Liver (tissue), 9 donors: ENCODE measurements around the gene NDNF. TPM values are rescaled to one million over a fixed set of nuclear protein-coding genes. Genes with fewer than 3 reads are reported as not detected.

Experiments used
- DNase-seq: peaks from one replicate; pipeline ENCODE4 v3.0.0-alpha.2; 2017; ENCODE audit warnings: low spot score
- H3K27ac ChIP-seq, 2 donors: one replicate each; pipeline ENCODE4 v1.7.0; 2013; ENCODE audit warnings: inconsistent platforms in 2 of 2, low read length in 2 of 2, control low read depth in 1 of 2, low read depth in 1 of 2, mild to moderate bottlenecking in 1 of 2
- H3K27me3 ChIP-seq, 4 donors: one replicate each; pipeline versions ENCODE4 v1.6.1 to v1.7.0; 2013; ENCODE audit warnings: low read length in 3 of 4, inconsistent platforms in 1 of 4, mild to moderate bottlenecking in 1 of 4, moderate library complexity in 1 of 4; ENCODE audit not compliant: control insufficient read depth in 4 of 4, insufficient read depth in 4 of 4
- H3K36me3 ChIP-seq, 4 donors: one replicate each; pipeline versions ENCODE4 v1.6.1 to v1.7.0; 2013; ENCODE audit warnings: low read length in 3 of 4, mild to moderate bottlenecking in 3 of 4, low read depth in 1 of 4, moderate library complexity in 1 of 4; ENCODE audit not compliant: control insufficient read depth in 4 of 4, insufficient read depth in 3 of 4
- H3K4me1 ChIP-seq, 4 donors: one replicate each; pipeline versions ENCODE4 v1.6.1 to v1.7.0; 2013; ENCODE audit warnings: low read length in 3 of 4, mild to moderate bottlenecking in 3 of 4, moderate library complexity in 1 of 4; ENCODE audit not compliant: control insufficient read depth in 4 of 4, insufficient read depth in 4 of 4
- H3K4me3 ChIP-seq, 3 donors: one replicate each; pipeline versions ENCODE4 v1.6.1 to v1.7.0; 2013; ENCODE audit warnings: low read length in 3 of 3, control low read depth in 1 of 3, low read depth in 1 of 3, mild to moderate bottlenecking in 1 of 3
- H3K9ac ChIP-seq, 2 donors: one replicate each; pipeline ENCODE4 v1.7.0; 2013; ENCODE audit warnings: low read length in 2 of 2, mild to moderate bottlenecking in 2 of 2, moderate library complexity in 2 of 2, control low read depth in 1 of 2, low read depth in 1 of 2
- H3K9me3 ChIP-seq, 4 donors: one replicate each; pipeline versions ENCODE4 v1.6.1 to v1.7.0; 2013; ENCODE audit warnings: low read length in 3 of 4; ENCODE audit not compliant: control insufficient read depth in 4 of 4
- EGR1 ChIP-seq, 2 donors: IDR thresholded peaks; 2 replicates each; pipeline ENCODE4 v1.6.1; 2016 to 2018; ENCODE audit warnings: antibody characterized with exemption in 2 of 2, low read depth in 2 of 2
- FOXA1 ChIP-seq: IDR thresholded peaks from 2 replicates; pipeline ENCODE4 v1.6.1; 2016; ENCODE audit warnings: antibody characterized with exemption
- FOXA2 ChIP-seq: IDR thresholded peaks from 2 replicates; pipeline ENCODE4 v1.6.1; 2016; ENCODE audit warnings: antibody characterized with exemption
- GABPA ChIP-seq, 2 donors: IDR thresholded peaks in 1 of 2; conservative IDR thresholded peaks in 1 of 2; 2 replicates each; pipeline ENCODE4 v1.6.1; 2016; ENCODE audit warnings: antibody characterized with exemption in 2 of 2, mild to moderate bottlenecking in 1 of 2, moderate library complexity in 1 of 2
- HNF4A ChIP-seq, 2 donors: conservative IDR thresholded peaks; 2 replicates each; pipeline ENCODE4 v1.6.1; 2016; ENCODE audit warnings: antibody characterized with exemption in 2 of 2, mild to moderate bottlenecking in 2 of 2
- HNF4G ChIP-seq: IDR thresholded peaks from 2 replicates; pipeline ENCODE4 v1.6.1; 2016; ENCODE audit warnings: antibody characterized with exemption
- JUND ChIP-seq, 2 donors: IDR thresholded peaks; 2 replicates each; pipeline ENCODE4 v1.6.1; 2016; ENCODE audit warnings: antibody characterized with exemption in 2 of 2
- NR2F2 ChIP-seq: IDR thresholded peaks from 2 replicates; pipeline ENCODE4 v1.6.1; 2016; ENCODE audit warnings: antibody characterized with exemption
- RAD21 ChIP-seq, 2 donors: IDR thresholded peaks; 2 replicates each; pipeline ENCODE4 v1.6.1; 2016; ENCODE audit warnings: antibody characterized with exemption in 2 of 2, mild to moderate bottlenecking in 2 of 2
- RXRA ChIP-seq, 2 donors: IDR thresholded peaks; 2 replicates each; pipeline ENCODE4 v1.6.1; 2017 to 2018; ENCODE audit warnings: antibody characterized with exemption in 2 of 2, mild to moderate bottlenecking in 1 of 2
- SP1 ChIP-seq: IDR thresholded peaks from 2 replicates; pipeline ENCODE4 v1.6.1; 2018; ENCODE audit warnings: antibody characterized with exemption, mild to moderate bottlenecking
- TAF1 ChIP-seq: conservative IDR thresholded peaks from 2 replicates; pipeline ENCODE4 v1.6.1; 2016; ENCODE audit warnings: antibody characterized with exemption, mild to moderate bottlenecking
- WGBS: extraction: QIAGEN DNeasy Blood & Tissue Kit; methylation state at CpG from one replicate; pipeline ENCODE4 v1.1.7; 2013; 5-methylcytosine and 5-hydroxymethylcytosine counted together
- polyA plus RNA-seq, 2 donors: library from polyadenylated mRNA; stranded (reverse) in 1 of 2; unstranded in 1 of 2; fragments of 200-250 nt in 1 of 2; fragments of >200 nt in 1 of 2; fragmentation: Nextera tagmentation in 1 of 2; extraction: Ambion mirVana in 1 of 2; gene quantifications; one replicate each; pipeline versions ENCODE4 v1.2.1 to v1.2.3, GENCODE V29; 2013 to 2015
- total RNA-seq, 2 donors: library from RNA; depleted of rRNA; stranded (reverse); fragments of >200 nt; gene quantifications; one replicate each; pipeline ENCODE4 v1.2.3, GENCODE V29; 2014
- TF ChIP-seq, protein P1 (sequence below): IDR thresholded peaks from 2 replicates; pipeline ENCODE4 v1.6.1; 2016; ENCODE audit warnings: antibody characterized with exemption
- TF ChIP-seq, protein P2 (sequence below): IDR thresholded peaks from 2 replicates; pipeline ENCODE4 v1.6.1; 2016; ENCODE audit warnings: antibody characterized with exemption
- TF ChIP-seq, protein P3 (sequence below): IDR thresholded peaks from 2 replicates; pipeline ENCODE4 v1.6.1; 2016; ENCODE audit warnings: antibody characterized with exemption
- TF ChIP-seq, protein P4 (sequence below): IDR thresholded peaks from 2 replicates; pipeline ENCODE4 v1.6.1; 2016; ENCODE audit warnings: antibody characterized with exemption, mild to moderate bottlenecking
- TF ChIP-seq, protein P5 (sequence below): fragments of 150-350 bp; IDR thresholded peaks from 2 replicates; pipeline ENCODE4 v1.5.1; 2017; ENCODE audit warnings: improper control_type of control experiment, low read depth, low read length; ENCODE audit not compliant: missing input control
- donor health status: healthy.
- donor health status: healthy.
- donor health status: healthy.
- donor health status: healthy.
- donor health status: healthy.

Gene NDNF
- total and polyA plus RNA-seq, 4 donors, result 0.05 to 0.37 (median 0.13) TPM

DNA sequence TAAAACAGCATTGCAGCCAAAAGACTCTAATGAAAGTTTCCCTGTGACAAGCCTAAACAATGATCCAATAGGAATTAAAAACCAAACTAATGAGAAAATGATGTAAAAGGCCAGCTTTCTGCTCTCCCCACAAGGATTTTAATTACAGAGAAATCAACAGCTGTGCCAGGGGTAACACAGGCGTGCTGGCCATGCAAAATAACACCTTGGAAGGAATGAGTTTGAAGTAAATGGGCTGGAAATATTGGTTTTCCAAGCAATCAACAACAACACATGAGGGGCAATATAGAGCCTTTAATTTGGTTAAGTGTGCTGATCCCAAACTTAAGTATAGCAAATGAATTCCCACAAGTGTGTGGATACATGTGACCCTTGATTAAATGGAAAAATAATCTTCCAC lies 56.9 kb downstream of the NDNF start:
- Histone ChIP-seq H3K27me3 (no peaks in the 10 kb centered on the region), H3K36me3 (no peaks in the 10 kb centered on the region), H3K9me3 (no peaks in the 10 kb centered on the region), H3K4me1 (no peaks in the 10 kb centered on the region), H3K4me3 (no peak overlapping the region), H3K9ac (no peak overlapping the region), H3K27ac (no peak overlapping the region)
- no peak for TF ChIP-seq FOXA1
- TF ChIP-seq HNF4G, result no peak
- TF ChIP-seq, protein P1, sequence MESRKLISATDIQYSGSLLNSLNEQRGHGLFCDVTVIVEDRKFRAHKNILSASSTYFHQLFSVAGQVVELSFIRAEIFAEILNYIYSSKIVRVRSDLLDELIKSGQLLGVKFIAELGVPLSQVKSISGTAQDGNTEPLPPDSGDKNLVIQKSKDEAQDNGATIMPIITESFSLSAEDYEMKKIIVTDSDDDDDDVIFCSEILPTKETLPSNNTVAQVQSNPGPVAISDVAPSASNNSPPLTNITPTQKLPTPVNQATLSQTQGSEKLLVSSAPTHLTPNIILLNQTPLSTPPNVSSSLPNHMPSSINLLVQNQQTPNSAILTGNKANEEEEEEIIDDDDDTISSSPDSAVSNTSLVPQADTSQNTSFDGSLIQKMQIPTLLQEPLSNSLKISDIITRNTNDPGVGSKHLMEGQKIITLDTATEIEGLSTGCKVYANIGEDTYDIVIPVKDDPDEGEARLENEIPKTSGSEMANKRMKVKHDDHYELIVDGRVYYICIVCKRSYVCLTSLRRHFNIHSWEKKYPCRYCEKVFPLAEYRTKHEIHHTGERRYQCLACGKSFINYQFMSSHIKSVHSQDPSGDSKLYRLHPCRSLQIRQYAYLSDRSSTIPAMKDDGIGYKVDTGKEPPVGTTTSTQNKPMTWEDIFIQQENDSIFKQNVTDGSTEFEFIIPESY, result no peak
- no peak for TF ChIP-seq TAF1
- no peak for TF ChIP-seq NR2F2
- TF ChIP-seq, protein P2, sequence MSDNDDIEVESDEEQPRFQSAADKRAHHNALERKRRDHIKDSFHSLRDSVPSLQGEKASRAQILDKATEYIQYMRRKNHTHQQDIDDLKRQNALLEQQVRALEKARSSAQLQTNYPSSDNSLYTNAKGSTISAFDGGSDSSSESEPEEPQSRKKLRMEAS, result no peak
- TF ChIP-seq, protein P3, sequence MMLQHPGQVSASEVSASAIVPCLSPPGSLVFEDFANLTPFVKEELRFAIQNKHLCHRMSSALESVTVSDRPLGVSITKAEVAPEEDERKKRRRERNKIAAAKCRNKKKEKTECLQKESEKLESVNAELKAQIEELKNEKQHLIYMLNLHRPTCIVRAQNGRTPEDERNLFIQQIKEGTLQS, result no peak
- no peak for TF ChIP-seq EGR1 (IDR thresholded peaks at IDR 0.05; ENCODE audit: low read depth in 2 of 2)
- TF ChIP-seq, protein P4, sequence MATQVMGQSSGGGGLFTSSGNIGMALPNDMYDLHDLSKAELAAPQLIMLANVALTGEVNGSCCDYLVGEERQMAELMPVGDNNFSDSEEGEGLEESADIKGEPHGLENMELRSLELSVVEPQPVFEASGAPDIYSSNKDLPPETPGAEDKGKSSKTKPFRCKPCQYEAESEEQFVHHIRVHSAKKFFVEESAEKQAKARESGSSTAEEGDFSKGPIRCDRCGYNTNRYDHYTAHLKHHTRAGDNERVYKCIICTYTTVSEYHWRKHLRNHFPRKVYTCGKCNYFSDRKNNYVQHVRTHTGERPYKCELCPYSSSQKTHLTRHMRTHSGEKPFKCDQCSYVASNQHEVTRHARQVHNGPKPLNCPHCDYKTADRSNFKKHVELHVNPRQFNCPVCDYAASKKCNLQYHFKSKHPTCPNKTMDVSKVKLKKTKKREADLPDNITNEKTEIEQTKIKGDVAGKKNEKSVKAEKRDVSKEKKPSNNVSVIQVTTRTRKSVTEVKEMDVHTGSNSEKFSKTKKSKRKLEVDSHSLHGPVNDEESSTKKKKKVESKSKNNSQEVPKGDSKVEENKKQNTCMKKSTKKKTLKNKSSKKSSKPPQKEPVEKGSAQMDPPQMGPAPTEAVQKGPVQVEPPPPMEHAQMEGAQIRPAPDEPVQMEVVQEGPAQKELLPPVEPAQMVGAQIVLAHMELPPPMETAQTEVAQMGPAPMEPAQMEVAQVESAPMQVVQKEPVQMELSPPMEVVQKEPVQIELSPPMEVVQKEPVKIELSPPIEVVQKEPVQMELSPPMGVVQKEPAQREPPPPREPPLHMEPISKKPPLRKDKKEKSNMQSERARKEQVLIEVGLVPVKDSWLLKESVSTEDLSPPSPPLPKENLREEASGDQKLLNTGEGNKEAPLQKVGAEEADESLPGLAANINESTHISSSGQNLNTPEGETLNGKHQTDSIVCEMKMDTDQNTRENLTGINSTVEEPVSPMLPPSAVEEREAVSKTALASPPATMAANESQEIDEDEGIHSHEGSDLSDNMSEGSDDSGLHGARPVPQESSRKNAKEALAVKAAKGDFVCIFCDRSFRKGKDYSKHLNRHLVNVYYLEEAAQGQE, result no peak
- no peak for TF ChIP-seq SP1
- no peak for TF ChIP-seq GABPA (IDR thresholded peaks at IDR 0.05 in 1 of 2, conservative IDR thresholded peaks at IDR 0.05 in 1 of 2)
- DNase-seq, result no peak
- 77% methylated on average over 1 of the region's 1 CpG for WGBS

DNA sequence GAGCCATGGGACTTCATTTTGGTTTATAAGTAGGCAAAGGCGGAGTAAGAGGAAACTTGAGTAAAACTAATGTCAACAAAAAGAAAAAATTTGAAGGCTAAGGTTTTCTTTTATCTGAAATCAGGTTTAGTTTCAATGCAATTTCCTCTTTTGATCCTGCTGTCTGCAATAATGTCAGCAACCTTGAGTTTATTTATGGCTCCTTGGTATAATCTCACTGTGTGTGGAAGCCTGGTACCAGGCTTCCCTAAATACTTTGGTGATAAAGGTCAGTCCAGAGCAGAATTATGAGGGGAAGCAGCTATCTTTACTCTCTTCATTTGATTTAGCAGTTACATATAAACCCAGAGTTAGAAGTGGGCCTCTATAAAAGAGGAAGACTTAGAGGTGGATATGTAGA lies 57.8 kb downstream of the NDNF start:
- Histone ChIP-seq H3K4me1 (no peaks in the 10 kb centered on the region), H3K9ac (no peak overlapping the region), H3K4me3 (no peak overlapping the region), H3K36me3 (no peaks in the 10 kb centered on the region), H3K27ac (no peak overlapping the region), H3K9me3 (no peaks in the 10 kb centered on the region), H3K27me3 (no peaks in the 10 kb centered on the region)
- DNase-seq, result no peak
- 83% methylated on average over 1 of the region's 1 CpG for WGBS
- TF ChIP-seq TAF1 (no peak), GABPA (IDR thresholded peaks at IDR 0.05 in 1 of 2, conservative IDR thresholded peaks at IDR 0.05 in 1 of 2) (no peak), RAD21 (IDR thresholded peaks at IDR 0.05) (no peak), EGR1 (IDR thresholded peaks at IDR 0.05; ENCODE audit: low read depth in 2 of 2) (no peak), HNF4A (conservative IDR thresholded peaks at IDR 0.05) (no peak), JUND (IDR thresholded peaks at IDR 0.05) (no peak), FOXA1 (no peak), FOXA2 (no peak), NR2F2 (no peak), RXRA (IDR thresholded peaks at IDR 0.05) (no peak)
- TF ChIP-seq, protein P3, result no peak
- TF ChIP-seq, protein P2, result no peak
- TF ChIP-seq, protein P5, sequence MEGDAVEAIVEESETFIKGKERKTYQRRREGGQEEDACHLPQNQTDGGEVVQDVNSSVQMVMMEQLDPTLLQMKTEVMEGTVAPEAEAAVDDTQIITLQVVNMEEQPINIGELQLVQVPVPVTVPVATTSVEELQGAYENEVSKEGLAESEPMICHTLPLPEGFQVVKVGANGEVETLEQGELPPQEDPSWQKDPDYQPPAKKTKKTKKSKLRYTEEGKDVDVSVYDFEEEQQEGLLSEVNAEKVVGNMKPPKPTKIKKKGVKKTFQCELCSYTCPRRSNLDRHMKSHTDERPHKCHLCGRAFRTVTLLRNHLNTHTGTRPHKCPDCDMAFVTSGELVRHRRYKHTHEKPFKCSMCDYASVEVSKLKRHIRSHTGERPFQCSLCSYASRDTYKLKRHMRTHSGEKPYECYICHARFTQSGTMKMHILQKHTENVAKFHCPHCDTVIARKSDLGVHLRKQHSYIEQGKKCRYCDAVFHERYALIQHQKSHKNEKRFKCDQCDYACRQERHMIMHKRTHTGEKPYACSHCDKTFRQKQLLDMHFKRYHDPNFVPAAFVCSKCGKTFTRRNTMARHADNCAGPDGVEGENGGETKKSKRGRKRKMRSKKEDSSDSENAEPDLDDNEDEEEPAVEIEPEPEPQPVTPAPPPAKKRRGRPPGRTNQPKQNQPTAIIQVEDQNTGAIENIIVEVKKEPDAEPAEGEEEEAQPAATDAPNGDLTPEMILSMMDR, result no peak
